A673 (cell line): ENCODE measurements around the gene TAX1BP1.

ENCODE experiments used
- EZH2 ChIP-seq: fragments of 200-600 bp; sonication (generic); IDR thresholded peaks from 2 replicates; pipeline ENCODE4 v1.6.1; 2017; ENCODE audit warnings: borderline replicate concordance, low read depth, mild to moderate bottlenecking, mixed read lengths, antibody characterized with exemption, low read length; ENCODE audit not compliant: poor library complexity, severe bottlenecking
- TF ChIP-seq, protein P1 (sequence below): fragments of 300-800, 200-600 bp; sonication (generic); conservative IDR thresholded peaks from 2 replicates; pipeline ENCODE4 v1.5.1; 2017; ENCODE audit warnings: low read depth, mild to moderate bottlenecking, antibody characterized with exemption, low read length, moderate library complexity, mixed read lengths

DNA sequence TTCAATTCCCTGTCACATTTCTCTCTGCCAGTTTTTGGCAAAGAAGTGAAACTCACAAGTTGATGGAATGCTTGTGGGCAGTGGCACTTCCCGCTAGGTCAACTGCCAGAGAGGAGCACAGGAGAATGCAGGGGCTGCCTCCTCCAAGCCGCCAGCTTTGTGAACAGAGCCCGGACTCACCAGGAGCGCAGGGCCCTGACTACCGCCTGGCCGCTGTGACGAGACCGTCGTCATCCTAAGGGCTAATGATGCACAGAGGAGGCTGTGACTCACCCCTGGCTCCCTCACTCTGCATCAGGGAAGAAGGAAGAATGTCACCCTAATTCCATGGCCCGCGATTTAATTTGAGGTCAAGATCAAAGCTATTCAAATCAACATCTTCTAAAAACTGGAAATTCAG is 123.9 kb downstream of the TAX1BP1 start:
- TF ChIP-seq, protein P1, sequence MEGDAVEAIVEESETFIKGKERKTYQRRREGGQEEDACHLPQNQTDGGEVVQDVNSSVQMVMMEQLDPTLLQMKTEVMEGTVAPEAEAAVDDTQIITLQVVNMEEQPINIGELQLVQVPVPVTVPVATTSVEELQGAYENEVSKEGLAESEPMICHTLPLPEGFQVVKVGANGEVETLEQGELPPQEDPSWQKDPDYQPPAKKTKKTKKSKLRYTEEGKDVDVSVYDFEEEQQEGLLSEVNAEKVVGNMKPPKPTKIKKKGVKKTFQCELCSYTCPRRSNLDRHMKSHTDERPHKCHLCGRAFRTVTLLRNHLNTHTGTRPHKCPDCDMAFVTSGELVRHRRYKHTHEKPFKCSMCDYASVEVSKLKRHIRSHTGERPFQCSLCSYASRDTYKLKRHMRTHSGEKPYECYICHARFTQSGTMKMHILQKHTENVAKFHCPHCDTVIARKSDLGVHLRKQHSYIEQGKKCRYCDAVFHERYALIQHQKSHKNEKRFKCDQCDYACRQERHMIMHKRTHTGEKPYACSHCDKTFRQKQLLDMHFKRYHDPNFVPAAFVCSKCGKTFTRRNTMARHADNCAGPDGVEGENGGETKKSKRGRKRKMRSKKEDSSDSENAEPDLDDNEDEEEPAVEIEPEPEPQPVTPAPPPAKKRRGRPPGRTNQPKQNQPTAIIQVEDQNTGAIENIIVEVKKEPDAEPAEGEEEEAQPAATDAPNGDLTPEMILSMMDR, result no peak
- TF ChIP-seq EZH2, result no peak
